HG02840 (cell line): Measurements from ENCODE around the gene DPAGT1.
A peak's percentile ranks its signal among the peaks of the same experiment; 100 is the strongest.
"Not testable (repeated sequence)": the region's sequence is repeated elsewhere in the genome, so short reads cannot be mapped to it uniquely, and the experiment has no call there.

ENCODE experiments used
- ATAC-seq: cut with Tn5 transposase; IDR thresholded peaks from one replicate; pipeline ENCODE4 v1.9.1; 2021; ENCODE audit warnings: mild to moderate bottlenecking, moderate library complexity, moderate number of reproducible peaks; ENCODE audit not compliant: unreplicated experiment, low FRiP score

DPAGT1 gene

DNA sequence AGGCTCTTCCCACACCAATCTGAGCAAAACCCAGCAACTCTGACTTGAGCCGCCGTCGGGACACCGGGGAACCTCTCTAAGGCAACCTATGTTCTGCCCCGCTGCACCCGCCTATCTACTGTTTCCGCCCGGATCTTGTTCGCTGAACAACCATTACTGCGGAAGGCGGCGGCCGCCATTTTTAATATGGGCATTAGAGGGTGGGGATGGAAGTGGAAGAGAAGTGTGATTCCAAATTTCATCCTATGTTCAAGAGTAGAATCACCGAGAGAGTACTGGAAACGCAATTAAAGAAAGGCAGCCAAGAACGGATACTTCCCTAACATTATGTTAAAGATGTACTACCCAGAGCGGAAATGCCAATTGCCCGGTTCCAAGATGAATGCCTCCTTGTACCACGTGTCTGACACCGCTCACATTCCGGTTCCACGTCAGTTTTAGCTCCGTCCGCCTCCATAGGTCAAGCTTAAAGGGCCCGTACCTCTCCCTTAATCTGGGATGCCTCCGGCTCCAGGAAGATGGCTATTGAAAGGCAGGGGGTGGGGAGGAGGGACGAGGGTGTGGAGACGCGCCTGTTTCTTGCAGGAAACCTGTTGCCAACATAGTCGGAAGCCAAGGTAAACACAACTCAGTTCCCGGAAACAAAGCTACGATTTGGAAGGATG is at the start of gene DPAGT1:
Gene DPAGT1, minus strand, starts transcription at position 95 of the 665 bp plus-strand sequence. CDS start 198 bp downstream, outside the sequence.
- peak; percentile 85 for ATAC-seq

DNA sequence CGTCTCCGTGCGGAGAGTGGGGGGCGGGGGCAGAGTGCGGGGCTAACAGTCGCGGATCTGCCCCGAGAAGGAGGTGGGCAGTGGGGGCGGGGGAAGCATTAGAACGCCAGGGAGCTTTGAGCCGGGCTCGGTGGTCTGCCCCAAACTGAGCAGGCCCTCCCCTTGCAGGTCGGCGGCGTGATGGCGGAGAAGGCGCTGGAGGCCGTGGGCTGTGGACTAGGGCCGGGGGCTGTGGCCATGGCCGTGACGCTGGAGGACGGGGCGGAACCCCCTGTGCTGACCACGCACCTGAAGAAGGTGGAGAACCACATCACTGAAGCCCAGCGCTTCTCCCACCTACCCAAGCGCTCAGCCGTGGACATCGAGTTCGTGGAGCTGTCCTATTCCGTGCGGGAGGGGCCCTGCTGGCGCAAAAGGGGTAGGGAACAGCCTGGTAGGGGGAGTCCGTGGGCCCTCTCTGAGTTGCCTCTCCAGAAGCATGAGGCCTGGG is 48.2 kb upstream of the DPAGT1 start:
- ATAC-seq = no peak

DNA sequence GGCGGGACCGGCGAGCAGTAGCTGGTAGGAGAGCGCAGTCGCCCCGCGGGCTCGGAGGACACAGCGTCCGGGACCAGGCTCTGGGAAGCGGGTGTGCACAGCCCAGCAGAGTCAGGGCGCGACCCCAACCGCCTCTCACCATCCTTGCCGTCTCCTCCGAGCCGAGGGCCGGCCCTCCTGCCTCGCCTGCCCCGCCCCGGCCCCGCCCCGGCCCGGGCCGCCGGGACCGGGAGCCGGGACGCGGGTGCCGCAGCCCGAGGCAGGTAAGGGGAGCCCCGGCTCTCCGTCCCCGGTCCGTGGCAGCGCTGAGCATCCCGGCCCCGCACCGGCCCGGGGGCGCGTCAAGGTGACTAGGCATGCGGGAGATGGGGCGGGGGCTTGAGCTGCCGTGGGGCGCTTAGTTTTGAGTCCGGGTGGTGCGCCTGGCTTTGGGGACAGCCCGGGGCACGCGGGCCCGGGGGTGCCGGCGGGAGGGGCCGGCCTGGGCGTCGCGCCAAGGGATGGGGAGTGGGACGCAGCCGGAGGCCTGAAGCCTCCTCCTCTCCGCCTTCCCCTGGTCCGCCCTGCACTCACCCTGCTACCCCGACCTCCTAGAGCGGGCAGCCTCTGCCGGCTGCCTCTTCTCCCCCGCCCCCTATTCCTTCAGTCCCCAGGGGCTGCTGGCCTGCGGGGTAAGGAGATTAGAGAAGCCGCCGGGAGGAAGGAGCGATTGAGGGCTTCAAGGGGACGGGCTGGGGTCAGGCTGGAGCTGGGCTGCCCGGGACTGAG is 47.5 kb upstream of the DPAGT1 start, which contains the start of gene ABCG4:
Gene ABCG4, plus strand, starts transcription at position 35 of the 768 bp plus-strand sequence. CDS start 914 bp downstream, outside the sequence.
- ATAC-seq = no peak

DNA sequence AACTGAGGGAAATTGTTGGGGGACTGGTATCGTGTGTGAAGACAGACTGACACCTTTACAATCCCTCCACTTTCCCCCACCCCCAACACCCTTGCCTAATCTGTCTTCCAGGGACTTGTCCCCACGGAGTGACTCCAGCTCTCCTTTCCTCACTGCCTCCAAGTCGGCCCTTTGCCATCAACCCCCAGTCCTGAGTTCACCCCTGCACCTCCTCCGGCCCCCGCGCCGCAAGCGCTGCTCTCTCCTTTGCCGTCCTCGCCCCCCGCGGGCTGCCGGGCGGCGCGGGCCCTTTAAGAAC is 47.0 kb upstream of the DPAGT1 start:
- no peak for ATAC-seq

DNA sequence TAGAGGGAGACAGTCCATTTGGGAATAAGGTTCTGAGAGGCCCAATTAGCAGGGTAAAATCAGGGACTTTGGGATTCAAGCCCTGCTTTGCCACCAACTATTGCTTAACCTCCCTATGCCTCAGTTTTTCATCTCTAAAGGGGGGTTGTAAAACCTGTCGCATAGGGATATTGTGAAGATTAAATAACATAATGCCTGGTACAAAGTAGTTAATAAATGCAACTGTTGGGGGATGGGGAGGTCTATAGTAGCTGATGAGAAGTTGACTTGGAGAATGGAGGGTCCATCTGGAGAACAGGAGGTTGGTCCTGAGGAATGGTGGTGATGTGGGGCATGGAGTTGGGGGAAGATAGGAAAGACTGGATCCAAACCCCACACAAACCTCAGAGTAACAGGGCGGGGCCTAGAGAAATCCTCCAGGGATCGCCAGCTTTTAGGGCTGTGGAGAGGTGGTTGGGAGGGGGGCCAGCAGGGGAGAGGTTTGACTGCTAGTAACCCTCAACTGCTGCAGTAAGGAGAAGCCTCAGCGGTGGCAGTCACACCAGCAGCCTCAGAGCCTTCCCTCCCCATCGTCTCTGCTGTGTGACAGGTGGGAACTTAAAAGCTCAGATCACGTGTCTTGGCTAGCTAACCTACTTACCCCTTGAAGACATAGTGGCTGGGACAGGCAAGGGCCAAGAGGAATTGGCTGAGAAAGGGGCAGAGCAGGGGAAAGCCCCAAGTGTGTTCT is 46.1 kb upstream of the DPAGT1 start:
- no peak for ATAC-seq

DNA sequence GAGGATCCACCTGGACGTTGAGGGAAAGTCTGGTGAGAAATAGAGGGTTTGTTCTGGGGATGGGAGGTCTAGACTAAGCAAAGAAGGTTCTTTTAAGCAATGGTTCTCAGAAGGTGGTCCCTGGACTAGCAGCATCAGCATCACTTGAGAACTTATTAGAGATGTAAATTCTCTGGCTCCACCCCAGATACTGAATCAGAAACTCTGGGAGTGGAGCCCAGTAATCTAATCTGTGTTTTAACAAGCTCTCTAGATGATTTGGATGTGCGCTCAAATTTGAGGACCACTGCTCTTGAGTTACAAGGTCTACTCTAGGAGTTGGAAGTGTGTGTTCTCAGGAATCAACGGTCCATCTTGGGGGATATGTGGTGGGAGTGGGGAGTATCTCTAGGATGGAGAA is 43.9 kb upstream of the DPAGT1 start:
- ATAC-seq = no peak

DNA sequence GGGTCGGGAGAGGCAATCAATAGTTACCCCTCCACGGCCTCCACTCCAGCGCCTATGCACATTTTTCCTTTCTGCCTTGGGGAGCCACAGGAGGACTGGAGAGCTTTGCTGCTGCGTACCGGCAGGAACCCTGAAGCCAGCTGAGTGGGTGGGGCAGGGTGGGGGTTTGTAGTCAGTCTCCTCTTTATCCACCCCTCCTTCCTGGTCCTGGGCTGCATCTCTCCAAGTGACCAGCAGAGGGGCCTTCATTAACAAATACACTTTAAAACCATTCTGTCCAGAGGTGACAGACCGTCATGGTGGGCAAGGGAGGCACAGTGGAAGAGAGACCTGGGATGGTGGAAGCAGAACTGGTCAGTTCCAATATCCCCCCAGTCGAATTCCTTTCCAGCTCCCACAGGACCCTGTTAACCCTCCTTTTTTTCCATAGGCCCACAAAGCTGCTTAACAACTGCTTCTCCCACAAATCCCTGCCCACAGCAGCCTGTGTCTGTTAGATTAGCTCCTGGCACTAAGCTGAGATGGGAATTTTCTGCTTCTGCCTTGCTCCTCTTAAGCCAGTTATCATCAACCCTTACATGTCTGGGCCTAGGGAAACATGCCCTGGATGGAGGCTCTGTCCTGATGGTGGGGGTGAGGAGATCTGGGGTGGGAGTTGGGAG is 43.3 kb upstream of the DPAGT1 start:
- ATAC-seq = no peak

DNA sequence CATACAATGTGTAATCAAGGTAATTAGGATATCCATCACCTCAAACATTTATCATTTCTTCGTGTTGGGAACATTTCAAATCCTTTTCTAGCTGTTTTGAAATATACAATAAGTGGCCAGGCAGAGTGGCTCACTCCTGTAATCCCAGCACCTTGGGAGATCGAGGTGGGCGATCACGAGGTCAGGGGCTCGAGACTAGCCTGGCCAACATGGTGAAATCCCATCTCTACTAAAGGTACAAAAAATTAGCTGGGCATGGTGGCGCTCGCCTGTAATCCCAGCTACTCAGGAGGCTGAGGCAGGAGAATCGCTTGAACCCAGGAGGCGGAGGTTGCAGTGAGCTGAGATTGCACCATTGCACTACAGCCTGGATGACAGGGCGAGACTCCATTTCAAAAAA is 37.6 kb upstream of the DPAGT1 start:
- not testable (repeated sequence) for ATAC-seq

DNA sequence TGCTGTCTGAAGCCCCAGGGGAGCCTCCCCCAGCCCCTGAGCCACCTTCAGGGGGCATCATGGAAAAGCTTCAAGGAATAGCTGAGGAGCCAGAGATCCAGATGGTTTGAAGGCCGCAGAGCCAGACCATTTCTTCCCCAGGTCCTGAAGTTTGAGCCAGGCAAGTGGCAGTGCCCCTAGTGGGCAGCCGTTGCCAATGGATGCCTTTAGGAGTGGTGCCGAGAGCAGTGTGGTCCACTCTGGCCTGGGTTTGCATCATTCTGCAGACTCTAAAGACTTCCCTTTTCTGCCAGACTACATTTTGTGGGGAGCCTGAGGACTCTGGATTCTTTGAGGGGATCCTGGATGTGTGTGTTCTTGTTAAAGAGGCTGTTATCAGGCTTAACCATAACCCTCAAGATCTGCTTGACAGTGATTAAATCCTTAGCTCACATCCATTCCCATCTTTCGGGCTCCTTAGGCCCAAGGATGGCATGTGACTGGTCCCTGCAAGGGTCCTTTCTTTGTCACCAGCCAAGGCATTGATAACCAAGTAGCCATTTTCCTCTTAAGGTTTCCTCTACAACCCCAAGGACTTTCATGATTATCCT is 32.8 kb upstream of the DPAGT1 start:
- ATAC-seq = no peak

DNA sequence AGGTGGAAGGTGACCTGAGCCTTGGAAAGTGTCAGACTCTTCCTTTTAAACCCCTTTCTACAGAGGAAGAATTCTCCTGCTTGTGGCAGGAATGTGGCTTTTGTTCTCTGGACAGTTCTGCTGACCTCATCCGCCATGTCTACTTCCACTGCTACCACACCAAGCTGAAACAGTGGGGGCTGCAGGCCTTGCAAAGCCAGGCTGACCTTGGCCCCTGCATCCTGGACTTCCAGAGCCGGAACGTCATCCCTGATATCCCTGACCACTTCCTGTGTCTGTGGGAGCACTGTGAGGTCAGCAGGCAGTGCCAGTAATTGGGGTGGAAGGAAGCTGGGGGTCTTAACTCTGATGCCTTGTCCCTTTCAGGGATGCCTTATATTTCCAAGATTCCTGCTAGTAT is 29.0 kb upstream of the DPAGT1 start:
- no peak for ATAC-seq

DNA sequence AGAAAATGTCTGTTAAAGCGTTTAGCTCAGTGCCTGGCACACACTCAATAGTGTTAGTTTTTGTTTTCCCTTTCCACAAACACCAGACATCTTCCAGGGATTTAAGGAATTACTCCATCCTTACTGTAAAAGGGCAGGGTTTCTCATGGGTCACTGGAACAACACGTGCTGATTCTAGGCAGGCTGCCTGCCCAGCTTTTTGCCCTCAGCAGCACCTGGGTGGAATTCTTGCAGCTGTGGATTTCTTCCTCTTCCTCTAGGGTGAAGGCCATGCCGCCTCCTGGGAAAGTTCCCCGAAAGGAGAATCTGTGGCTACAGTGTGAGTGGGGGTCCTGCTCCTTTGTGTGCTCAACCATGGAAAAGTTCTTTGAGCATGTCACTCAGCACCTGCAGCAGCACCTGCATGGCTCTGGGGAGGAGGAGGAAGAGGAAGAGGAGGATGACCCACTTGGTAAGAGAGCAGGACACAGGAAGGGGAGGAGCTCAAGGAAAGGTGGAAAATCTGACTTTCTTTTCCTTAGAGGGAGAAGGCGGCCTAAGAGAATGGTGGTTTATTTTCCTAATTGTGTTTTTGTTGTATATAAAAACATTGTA is 25.1 kb upstream of the DPAGT1 start:
- ATAC-seq = no peak

DNA sequence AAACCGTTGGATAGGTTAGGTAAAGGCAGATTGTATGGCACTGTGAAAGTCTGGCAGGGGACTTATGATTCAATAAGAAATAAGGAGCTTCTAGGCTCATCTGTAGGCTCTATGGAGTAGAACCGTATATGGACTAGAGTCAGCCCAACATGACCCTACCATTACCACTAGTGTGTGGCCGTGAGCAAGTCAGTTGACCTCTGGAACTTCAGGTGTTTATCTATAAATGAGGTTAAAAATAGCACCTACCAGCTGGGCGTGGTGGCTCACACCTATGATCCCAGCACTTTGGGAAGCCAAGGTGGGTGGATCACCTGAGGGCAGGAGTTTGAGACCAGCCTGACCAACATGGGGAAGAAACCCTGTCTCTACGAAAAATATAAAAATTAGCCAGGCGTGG is 24.2 kb upstream of the DPAGT1 start:
- ATAC-seq = no peak

DNA sequence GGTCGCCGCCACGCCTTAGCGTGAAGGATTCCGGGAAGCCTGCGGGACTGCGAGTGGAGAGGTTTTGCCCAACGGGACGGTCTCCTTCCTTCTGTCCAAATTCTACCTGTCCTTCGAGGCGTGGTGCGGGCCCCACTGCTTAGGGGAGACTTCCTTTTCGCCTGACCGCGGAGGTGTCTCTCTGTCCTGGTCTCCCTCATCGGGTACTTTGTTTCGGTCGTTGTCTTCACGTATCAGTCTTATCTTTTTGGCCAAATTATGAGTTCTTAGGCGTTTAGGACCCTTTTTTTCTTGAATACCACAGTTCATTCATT is 20.1 kb upstream of the DPAGT1 start:
- ATAC-seq = peak; percentile 3

DNA sequence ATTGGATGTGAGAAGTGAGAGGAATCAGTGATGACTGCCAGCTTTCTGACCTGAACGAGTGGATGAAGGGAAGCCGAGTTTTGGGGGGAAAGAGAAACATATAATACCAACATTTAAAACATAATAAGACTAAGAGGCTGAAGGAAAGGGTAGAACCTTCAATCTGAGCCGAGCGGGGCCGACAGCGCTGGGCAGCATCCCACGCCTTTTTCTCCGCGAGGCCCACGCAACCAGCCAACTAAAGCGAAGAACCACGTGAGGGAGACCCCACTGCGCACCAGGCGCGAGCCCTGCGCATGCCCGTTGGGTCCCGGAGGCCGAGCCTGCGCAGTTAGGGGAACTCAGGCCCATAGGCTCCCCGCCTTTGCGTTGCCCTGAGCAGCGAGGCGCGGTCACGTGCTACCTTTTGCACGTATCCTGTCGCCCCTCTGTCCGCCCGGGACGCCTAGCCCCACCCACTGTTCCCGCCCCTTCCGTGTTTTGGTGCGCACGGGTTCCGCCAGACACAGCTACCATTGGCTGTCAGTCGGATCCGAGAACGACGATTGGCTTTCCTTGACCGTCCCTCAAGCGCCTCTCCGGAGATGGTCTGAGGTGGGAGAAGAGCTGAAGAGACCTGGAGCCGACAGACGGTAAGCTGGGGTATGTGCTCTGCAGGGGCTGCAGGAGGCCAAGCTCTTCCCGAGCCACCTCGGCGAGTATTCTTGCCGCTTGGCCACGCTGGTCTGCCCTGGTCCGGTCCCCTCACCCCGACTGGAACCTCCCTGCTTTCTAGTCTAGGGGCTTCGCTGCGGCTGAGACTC is 19.6 kb upstream of the DPAGT1 start, which contains the start of gene HINFP:
Gene HINFP, plus strand, starts transcription at position 573 of the 803 bp plus-strand sequence. CDS start 5,365 bp downstream, outside the sequence.
- ATAC-seq = peak; percentile 96

DNA sequence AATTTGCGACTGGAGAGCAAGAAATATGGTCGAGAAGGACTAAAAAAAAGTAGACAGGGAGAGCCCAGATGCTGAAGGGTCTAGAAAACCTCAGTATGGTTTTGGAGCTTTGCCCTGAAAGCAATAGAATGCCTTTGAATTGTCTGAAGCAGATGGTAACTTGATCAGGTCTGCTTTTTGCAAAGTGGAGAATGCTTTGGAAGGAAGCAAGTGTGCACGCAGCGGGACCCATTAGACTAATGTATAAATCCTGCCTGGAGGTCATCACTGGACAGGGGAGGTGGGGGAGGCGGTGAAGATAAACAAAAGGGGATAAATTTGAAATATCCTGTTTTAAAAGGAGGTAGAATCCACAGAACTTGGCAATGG is 19.0 kb upstream of the DPAGT1 start:
- ATAC-seq = no peak

DNA sequence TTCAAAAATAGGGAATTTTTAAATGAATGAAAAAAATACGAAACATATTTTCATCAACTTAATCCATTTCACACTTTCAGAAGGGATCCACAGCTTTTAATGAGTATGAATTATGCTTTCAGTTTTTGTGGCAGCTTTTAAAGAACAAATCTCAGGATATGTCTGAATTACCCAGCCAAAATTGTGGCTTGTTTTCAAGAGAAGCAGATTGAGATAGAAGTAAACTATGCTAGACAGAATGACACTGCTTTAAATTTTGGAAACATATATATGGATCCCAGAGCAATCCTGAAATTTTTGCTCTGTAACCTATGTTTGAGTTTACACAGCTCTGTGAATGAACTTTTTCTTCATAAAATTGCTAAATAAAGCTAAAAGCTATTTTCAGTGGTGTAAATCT is 17.3 kb upstream of the DPAGT1 start:
- ATAC-seq = no peak

DNA sequence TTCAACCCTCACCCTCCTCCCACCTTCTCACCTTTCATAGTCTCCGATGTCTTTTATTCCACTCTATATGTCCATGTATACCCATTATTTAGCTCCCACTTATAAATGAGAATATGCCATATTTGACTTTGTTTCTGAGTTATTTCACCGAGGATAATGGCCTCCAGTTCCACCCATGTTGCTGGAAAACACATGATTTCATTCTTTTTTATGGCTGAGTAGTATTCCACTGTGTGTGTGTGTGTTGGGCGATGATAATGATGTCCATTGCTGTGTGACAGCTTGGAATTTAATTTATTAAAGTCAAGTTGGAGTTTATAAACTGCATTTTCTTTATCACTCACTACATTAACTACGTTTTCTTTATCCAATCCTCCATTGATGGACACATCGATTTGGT is 16.6 kb upstream of the DPAGT1 start:
- ATAC-seq = no peak

DNA sequence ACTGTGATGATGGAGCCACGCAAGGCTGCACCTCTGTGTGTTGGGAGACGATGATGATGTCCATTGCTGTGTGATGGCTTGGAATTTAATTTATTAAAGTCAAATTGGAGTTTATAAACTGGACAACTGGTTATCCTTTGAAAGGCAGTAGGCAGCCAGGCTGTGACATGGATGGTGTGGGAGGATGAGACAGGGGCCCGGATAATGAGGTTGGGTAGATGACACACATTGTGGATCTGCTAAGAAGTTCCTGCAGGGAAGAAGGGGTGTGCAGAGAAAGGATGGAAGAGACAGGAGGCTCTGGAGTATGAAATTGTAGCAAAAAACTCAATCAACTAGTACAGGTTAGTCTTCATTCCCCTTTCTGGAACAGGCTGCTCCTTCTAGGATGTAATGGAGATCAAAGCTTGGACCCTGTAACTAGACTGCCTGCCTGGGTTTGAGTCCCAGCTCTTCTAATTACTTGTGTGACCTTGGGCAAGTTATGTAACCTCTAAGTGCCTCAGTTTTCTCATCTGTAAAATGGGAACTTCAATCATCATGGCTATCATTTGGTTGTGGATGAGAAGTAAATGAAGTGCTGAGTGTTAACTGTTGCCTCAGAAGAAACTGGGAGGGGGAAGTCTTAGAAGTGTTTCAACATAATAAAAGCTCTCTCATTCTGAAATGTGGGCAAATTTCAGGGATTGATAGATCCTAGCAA is 15.5 kb upstream of the DPAGT1 start:
- no peak for ATAC-seq

DNA sequence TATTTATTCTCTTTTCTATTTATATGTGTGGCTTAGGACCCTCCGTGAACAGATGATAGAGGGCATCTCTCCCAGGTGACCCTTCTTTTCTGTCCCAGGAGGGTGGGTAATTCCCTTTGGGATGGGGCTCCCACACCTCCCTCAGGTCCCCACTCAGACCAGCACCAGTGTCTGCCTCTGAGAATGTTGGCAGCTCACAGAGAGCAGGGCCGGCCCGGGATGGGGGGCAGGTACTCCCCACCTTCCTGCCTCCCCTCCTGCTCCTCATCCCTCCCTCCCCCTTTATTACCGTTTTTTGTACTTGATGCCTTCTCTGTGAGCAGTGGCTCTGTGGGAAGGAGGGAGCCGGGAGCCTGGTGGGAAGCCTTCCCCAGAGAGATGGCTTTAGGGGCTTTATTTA is 14.9 kb upstream of the DPAGT1 start:
- ATAC-seq = no peak
